HS-5 (cell line): ENCODE results near the gene LDAF1.
"Not testable (repeated sequence)": the region's sequence is repeated elsewhere in the genome, so short reads cannot be mapped to it uniquely, and the experiment has no call there.

Experiments
- DNase-seq: peaks from one replicate; pipeline ENCODE4 v3.0.0-alpha.2; 2012; ENCODE audit warnings: low read depth

Gene LDAF1

DNA sequence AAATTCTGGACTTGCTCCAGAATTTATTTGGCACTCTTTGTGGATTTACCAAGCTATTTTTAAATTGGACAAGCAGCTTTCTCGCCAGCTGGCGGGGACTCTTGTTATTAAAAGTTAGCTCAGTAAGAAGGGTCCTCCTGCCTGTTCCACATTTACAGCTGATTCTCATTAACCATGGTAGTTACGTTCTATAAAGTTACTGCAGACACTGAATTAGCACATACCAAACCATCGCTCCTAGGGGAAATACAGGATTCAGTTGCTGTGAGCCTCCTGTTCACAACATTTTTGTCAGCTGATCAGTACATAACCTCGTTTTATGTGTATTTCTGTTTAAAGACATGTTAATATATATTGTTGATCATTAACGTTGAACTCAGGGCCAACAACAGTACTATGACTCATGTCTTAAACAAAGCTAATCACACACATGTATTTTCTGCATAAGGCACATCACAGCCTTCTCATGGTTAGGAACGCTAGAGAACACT is 4.2 kb downstream of the LDAF1 start:
- DNase-seq, result no peak

GRCh38 chr16:21163576-21163975 is 5.1 kb downstream of the LDAF1 start:
- DNase-seq, result no peak

GRCh38 chr16:21164521-21165168 is 6.2 kb downstream of the LDAF1 start:
- no peak for DNase-seq

GRCh38 chr16:21166561-21166961 is 8.1 kb downstream of the LDAF1 start:
- DNase-seq, result no peak

GRCh38 chr16:21167360-21167759 is 8.9 kb downstream of the LDAF1 start:
- peak; percentile 87 for DNase-seq

- no peak for DNase-seq
Measured at GRCh38 chr16:21167929-21168602, 9.6 kb downstream of the LDAF1 start.

DNA sequence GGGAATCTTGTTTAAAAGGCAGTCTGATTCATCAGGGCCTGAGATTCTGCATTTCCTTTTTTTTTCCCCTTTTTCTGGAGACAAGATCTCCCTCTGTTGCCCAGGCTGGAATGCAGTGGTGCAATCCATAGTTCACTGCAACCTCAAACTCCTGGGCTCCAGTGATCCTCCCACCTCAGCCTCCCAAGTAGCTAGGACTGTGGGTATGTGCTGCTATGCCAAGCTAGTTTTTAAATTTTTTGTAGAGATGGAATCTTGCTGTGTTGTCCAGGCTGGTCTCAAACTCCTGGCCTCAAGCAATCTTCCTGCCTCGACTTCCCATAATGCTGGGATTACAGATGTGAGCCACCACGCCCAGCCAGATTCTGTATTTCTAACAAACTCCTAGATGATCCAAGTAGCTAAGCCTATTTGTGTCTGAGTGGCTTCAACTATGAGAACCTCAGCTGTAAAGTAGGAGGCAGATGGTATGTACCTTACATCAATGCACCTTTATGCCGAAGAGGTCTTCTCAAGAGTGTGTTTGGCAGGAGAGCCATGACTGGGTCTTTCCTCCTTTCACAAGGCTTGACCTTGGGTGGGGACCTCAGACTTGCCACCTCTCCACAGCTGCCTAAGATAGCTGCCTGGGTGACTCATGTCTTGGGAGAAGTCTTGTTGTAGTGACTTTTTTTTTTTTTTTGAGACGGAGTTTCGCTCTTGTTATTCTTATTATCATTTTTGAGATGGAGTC is 10.9 kb downstream of the LDAF1 start:
- no peak for DNase-seq

DNA sequence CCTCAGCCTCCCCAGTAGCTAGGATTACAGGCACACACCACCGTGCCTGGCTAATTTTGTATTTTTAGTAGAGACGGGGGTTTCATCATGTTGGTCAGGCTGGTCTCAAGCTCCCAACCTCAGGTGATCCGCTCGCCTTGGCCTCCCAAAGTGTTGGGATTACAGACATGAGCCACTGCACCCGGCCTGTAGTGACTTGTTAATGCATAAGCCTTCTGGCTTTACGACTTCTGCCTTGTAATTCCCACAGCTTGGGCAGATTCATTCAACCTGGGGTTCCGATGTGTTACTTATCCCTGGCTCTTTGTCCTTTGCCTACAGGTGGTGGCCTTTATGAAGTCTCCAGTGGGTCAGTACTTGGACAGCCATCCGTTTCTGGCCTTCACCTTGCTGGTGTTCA is 11.6 kb downstream of the LDAF1 start:
- DNase-seq, result not testable (repeated sequence)

GRCh38 chr16:21172650-21173049 is 14.2 kb downstream of the LDAF1 start:
- no peak for DNase-seq

DNA sequence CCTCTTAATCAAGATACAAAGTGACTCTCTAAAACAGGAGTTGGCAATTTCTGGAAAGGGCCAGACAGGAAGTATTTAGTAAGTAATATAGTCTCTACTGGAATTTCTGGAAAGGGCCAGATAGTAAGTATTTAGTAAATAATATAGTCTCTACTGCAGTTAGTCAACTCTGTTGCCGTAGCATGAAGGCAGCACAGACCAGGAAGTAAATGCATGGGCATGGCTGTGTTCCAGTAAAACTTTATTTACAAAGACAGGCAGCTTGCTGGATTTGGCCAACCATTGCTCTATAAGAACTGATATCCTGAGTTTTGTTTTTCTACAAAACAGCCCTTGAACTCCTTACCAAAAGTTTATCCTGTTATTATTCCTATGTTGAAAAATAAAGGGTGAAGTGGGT is 16.9 kb downstream of the LDAF1 start:
- no peak for DNase-seq

GRCh38 chr16:21179126-21179982 is 20.9 kb downstream of the LDAF1 start:
- DNase-seq, result no peak

DNA sequence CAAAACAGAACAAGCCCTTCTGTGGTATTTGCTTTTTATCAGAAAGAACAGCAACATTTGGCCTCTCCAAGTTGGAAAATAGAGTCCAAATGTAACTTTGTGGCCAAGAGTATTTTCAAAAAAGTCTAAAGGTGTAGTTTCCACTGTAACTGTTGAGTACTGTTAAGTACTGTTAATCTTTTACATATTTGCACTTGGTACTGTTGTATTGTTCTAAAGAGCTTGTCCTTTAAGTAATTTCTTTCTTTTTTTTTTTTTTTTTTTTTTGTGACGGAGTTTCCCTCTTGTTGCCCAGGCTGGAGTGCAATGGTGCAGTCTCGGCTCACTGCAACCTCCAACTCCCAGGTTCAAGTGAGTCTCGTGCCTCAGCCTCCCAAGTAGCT is 21.5 kb downstream of the LDAF1 start:
- no peak for DNase-seq

- no peak for DNase-seq
Measured at GRCh38 chr16:21183995-21184394, 25.5 kb downstream of the LDAF1 start.

- DNase-seq, result no peak
Measured at GRCh38 chr16:21184834-21185233, 26.4 kb downstream of the LDAF1 start.

GRCh38 chr16:21185659-21186325 is 27.3 kb downstream of the LDAF1 start:
- DNase-seq, result no peak

DNA sequence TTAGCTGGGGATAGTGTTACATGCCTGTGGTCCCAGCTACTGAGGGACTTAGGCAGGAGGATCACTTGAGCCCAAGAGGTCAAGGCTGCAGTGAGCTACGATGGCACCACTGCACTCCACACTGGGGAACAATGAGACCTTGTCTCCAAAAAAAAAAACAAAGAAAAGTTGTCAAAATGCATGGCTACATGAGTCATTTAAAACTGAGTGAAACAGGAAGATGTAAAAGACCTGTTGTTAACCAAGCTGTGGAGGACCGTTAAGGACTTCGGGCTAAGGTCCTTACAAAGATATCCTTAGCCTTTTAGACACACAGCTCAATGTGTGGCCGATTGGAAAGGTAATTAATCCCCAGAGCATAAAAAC is 27.8 kb downstream of the LDAF1 start:
- DNase-seq, result no peak

GRCh38 chr16:21189311-21189710 is 30.8 kb downstream of the LDAF1 start:
- DNase-seq, result no peak

DNA sequence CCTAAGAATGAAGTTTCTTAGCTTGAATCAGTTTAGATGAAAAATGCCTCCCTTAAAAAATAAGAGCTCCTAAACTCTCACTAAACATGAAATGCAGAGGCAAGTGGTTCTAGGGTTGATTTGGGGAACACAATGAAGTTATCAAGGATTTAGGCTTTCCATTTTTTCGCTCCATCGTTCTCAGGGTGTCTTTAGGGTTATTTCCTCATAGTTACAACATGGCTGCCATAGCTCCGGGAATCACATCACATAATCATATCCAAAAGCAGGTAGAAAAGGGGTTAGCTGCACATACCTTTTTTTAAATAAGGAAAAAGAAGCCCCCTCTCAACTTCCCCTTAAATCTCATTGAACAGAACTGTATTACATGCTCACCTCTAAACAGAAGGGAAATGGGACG is 31.5 kb downstream of the LDAF1 start:
- no peak for DNase-seq

DNA sequence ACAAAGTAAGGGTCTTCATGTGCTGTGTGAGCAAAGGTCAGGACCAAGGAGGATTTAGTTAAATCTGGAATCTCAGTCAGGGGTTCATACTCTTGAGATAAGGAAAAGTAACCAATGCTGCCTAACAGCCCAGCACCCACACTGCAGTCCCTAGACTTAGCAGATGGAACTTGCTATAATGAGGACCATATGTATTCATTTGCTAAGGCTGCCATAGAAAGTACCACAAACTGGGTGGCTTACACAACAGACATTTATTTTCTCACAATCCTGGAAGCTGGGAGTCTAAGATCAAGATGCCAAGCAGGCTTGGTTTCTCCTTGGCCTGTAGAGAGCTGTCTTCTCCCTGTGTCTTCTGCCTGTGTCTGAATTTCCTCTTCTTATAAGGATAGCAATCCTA is 32.1 kb downstream of the LDAF1 start:
- DNase-seq, result no peak

DNA sequence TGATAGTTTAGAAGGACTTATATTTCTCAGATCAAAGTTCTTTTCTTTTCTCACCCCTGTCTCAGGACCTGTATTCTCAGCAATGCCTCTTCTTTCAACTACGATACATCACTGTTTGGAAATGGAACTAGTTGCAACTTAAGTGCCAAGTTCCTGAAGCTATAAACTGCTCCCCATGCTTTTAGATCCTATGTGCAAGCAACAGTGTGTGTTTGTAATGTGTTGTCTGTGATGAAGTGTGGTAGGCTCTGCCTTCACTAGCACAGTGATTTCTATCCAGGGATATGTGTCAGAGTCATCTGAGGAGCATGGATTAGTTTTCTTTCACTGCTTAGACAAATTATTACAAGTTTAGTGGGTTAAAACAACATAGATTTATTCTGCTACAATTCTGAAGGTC is 34.5 kb downstream of the LDAF1 start:
- no peak for DNase-seq

GRCh38 chr16:21194771-21195301 is 36.4 kb downstream of the LDAF1 start:
- DNase-seq, result no peak
